ENCODE data around the gene MTMR6.

DNA sequence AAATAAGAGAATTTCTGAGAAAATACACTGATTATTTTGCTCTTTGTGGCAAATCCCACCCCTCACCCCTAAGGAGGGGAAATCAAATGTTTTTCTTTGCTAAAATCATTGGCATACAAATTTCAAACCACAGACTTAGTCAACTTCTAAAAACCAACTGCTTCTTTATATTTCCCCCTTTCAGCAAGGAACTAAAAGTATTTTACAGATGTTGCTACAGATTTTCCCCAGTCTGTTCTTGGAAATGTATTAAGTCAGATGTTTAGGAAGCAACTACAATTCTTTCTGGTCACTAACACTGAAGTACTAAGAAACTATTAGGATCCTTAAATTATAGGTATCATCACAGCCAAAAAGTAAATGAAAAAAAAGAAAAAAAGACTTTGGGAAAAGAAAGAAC is 6.9 kb downstream of the MTMR6 start:
- TF ChIP-seq EZH2 (IDR thresholded peaks at IDR 0.05): no peak
- TF ChIP-seq POLR2AphosphoS5 (IDR thresholded peaks at IDR 0.05; ENCODE audit: borderline replicate concordance, low read depth, low read length): no peak

Data from SK-N-MC (cell line).